K562 (cell line): ENCODE data around the gene CARD11. TPM values are rescaled to one million over a fixed set of nuclear protein-coding genes. Genes with fewer than 3 reads are reported as not detected.
A peak's percentile ranks its signal among the peaks of the same experiment; 100 is the strongest.

ENCODE experiments used
- ATAC-seq: fragments of 200-7000 bp; cut with Tn5 transposase; 3 replicates; pipeline ENCODE4 v1.9.1; 2020; ENCODE audit warnings: moderate library complexity
- BruUV-seq: library from RNA; stranded (reverse); fragments of 400-500 nt; replicated peaks from 2 replicates; lab custom pipeline; 2021; lab: Mats Ljungman, UMichigan
- CTCF ChIA-PET: fragments of 300-600 bp; formaldehyde crosslinking; extraction: SDS; loops from one replicate; lab custom pipeline; 2021; ENCODE audit warnings: low intra/inter-chr PET ratio; lab: Yijun Ruan, JAX
- POLR2A ChIA-PET: fragments of 300-600, 350-650 bp; sonication (Branson Sonifier 250); formaldehyde crosslinking; extraction: SDS; loops from one replicate; lab custom pipeline; 2021; ENCODE audit warnings: antibody characterized with exemption, inconsistent platforms; lab: Yijun Ruan, JAX
- DNase-seq, 4 experiments: peaks; one replicate each; pipeline versions ENCODE4 v3.0.0 to v3.0.0-alpha.2; 2011 to 2018; ENCODE audit warnings: low spot score in 3 of 4, mixed read lengths in 3 of 4; ENCODE audit errors: extremely low read depth in 1 of 4
- FAIRE-seq: peaks from 2 replicates; lab custom pipeline; 2011; peaks lifted over from hg19 to GRCh38; lab: Jason Lieb, UNC
- H2AFZ ChIP-seq: 2 replicates; pipeline ENCODE4 v1.6.0; 2011; ENCODE audit warnings: low read depth, low read length, control low read depth, inconsistent platforms
- H3K27ac ChIP-seq: fragments of 200-600 bp; 3 replicates; pipeline ENCODE4 v1.8.0; 2011; ENCODE audit warnings: low read depth, mild to moderate bottlenecking, control low read depth, inconsistent platforms, low read length, moderate library complexity, mixed read lengths; ENCODE audit errors: extremely low read depth
- H3K27me3 ChIP-seq, 2 experiments: fragments of 300-600 bp in 1 of 2; 2 replicates in 1 of 2; 3 replicates in 1 of 2; pipeline versions ENCODE4 v1.6.0 to v1.8.0; 2011; ENCODE audit warnings: inconsistent platforms in 2 of 2, low read length in 2 of 2, mild to moderate bottlenecking in 1 of 2, mixed read lengths in 1 of 2, moderate library complexity in 1 of 2; ENCODE audit not compliant: control insufficient read depth in 2 of 2, insufficient read depth in 2 of 2
- H3K36me3 ChIP-seq: fragments of 300-600 bp; 3 replicates; pipeline ENCODE4 v1.8.0; 2011; ENCODE audit warnings: mild to moderate bottlenecking, low read length, inconsistent platforms; ENCODE audit not compliant: control insufficient read depth, insufficient read depth
- H3K4me1 ChIP-seq, 2 experiments: fragments of 200-600 bp in 1 of 2; replicated peaks in 1 of 2; 2 replicates in 1 of 2; 3 replicates in 1 of 2; pipeline versions ENCODE4 v1.5.1 to v1.8.0; 2011; ENCODE audit warnings: inconsistent platforms in 2 of 2, low read length in 2 of 2, mild to moderate bottlenecking in 1 of 2, mixed read lengths in 1 of 2, moderate library complexity in 1 of 2; ENCODE audit not compliant: control insufficient read depth in 2 of 2, insufficient read depth in 2 of 2
- H3K4me2 ChIP-seq: 2 replicates; pipeline ENCODE4 v1.6.1; 2011; ENCODE audit warnings: low read length, control low read depth, inconsistent platforms, mixed read lengths; ENCODE audit not compliant: insufficient read depth
- H3K4me3 ChIP-seq: fragments of 200-600 bp; sonication (generic), shearing (Covaris generic); 2 replicates; pipeline ENCODE4 v1.5.1; 2016; ENCODE audit warnings: control low read depth, inconsistent platforms
- H3K79me2 ChIP-seq: fragments of 200-600 bp; 3 replicates; pipeline ENCODE4 v1.8.0; 2011; ENCODE audit warnings: low read length, inconsistent platforms; ENCODE audit not compliant: control insufficient read depth, insufficient read depth
- H3K9ac ChIP-seq, 2 experiments: 2 replicates each; pipeline versions ENCODE4 v1.6.0 to v1.6.1; 2011; ENCODE audit warnings: low read depth in 2 of 2, low read length in 2 of 2, control low read depth in 1 of 2, inconsistent platforms in 1 of 2, mild to moderate bottlenecking in 1 of 2, mixed read lengths in 1 of 2; ENCODE audit not compliant: insufficient read depth in 1 of 2
- H3K9me1 ChIP-seq: one replicate; pipeline ENCODE4 v1.6.0; 2011; ENCODE audit warnings: inconsistent platforms, mild to moderate bottlenecking, low read length, moderate library complexity; ENCODE audit not compliant: control insufficient read depth, insufficient read depth
- H3K9me3 ChIP-seq: replicated peaks from 2 replicates; pipeline ENCODE4 v1.5.1; 2011; ENCODE audit warnings: low read depth, low read length, inconsistent platforms; ENCODE audit not compliant: control insufficient read depth, insufficient read depth
- H4K20me1 ChIP-seq: replicated peaks from 2 replicates; pipeline ENCODE4 v1.6.1; 2011; ENCODE audit warnings: low read length, inconsistent platforms, mixed read lengths; ENCODE audit not compliant: control insufficient read depth, insufficient read depth
- NFE2 ChIP-seq: IDR thresholded peaks from 2 replicates; pipeline ENCODE4 v1.6.1; 2014; ENCODE audit warnings: antibody characterized with exemption, low read depth
- RCOR1 ChIP-seq, 2 experiments: IDR thresholded peaks; 2 replicates each; pipeline ENCODE4 v1.6.1; 2012; ENCODE audit warnings: low read depth in 2 of 2, low read length in 2 of 2, borderline replicate concordance in 1 of 2, improper control_type of control experiment in 1 of 2
- ZFX ChIP-seq: sonication (generic); formaldehyde crosslinking; IDR thresholded peaks from 2 replicates; pipeline ENCODE4 v1.8.0; 2022; ENCODE audit warnings: mild to moderate bottlenecking, missing genetic modification reagents, moderate library complexity
- WGBS: fragments of 100-300 bp; shearing (Covaris generic); methylation state at CpG from one replicate; pipeline ENCODE4 v1.1.6; 2016; ENCODE audit warnings: low coverage, mixed read lengths; ENCODE audit not compliant: insufficient coverage; ENCODE audit errors: missing lambda C conversion rate; 5-methylcytosine and 5-hydroxymethylcytosine counted together
- in situ Hi-C: fragments of 300-500 bp; cut with MboI; formaldehyde crosslinking; loops from 4 replicates; pipeline ENCODE4 v1.15.0; 2018; ENCODE audit warnings: inconsistent platforms, mixed read lengths
- intact Hi-C: fragments of 100-400 bp; cut with micrococcal nuclease; formaldehyde crosslinking; loops from 2 replicates; pipeline ENCODE4 v1.14.2; 2022
- polyA plus RNA-seq, 8 experiments: library from polyadenylated mRNA; depleted of rRNA in 4 of 8; stranded (reverse) in 5 of 8; unstranded in 3 of 8; fragments of >200 nt; fragmentation: Nextera tagmentation in 2 of 8; fragmentation: Illumina TruSeq in 1 of 8; extraction: Ambion mirVana in 2 of 8; extraction: Trizol in 1 of 8; gene quantifications; 2 replicates each; pipeline versions ENCODE4 v1.2.1 to v1.2.3, GENCODE V29; 2011 to 2014; ENCODE audit warnings: inconsistent platforms in 1 of 8, missing spikeins in 1 of 8
- total RNA-seq, 7 experiments: library from RNA; depleted of rRNA in 6 of 7; stranded (reverse); fragments of >200 nt in 6 of 7; fragmentation: Illumina TruSeq in 2 of 7; extraction: Trizol in 2 of 7; gene quantifications; 2 replicates each; pipeline versions ENCODE4 v1.2.1 to v1.2.3, GENCODE V29; 2011 to 2021; ENCODE audit warnings: low replicate concordance in 1 of 7
- TF ChIP-seq, protein P1 (sequence below): sonication (generic); IDR thresholded peaks from 2 replicates; pipeline ENCODE4 v1.6.1; 2016

Gene CARD11
- total and polyA plus RNA-seq, 9 of the 15 experiments (the other 6 are each of a cell fraction or from before 2014, with no cell fraction given) = 0.07 to 12.8 (median 5.7) TPM

DNA sequence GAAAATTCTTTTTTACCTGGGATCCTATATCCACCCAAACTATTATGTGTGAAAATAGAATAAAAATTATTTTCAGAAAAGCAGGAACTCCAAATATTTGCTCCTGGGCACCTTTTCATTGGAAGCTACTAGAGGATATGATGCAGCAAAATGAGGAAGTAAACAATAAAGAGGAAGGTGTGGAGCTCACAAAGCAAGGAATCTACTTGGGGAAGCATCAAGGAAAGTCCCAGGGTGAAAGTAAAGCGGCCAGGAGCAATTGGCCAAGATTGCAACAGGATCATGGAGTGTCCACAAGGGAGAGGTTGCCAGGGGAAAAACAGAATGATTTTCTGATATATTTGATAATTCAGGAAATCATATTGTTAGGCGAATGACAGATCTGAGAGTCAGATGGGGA lies 80.8 kb downstream of the CARD11 start:
- no peaks in the 10 kb centered on the region for H3K27me3 ChIP-seq
- DNase-seq (no peak), FAIRE-seq (no peak), ATAC-seq (no peak)
- peaks cover 20 to 27% of the 10 kb centered on the region in 2 experiments for H3K4me1 ChIP-seq
- no TSS peak for BruUV-seq
- ChIA-PET POLR2A (no interaction called here), CTCF (no interaction called here)
- no peaks in the 10 kb centered on the region for H3K79me2 ChIP-seq
- no peaks in the 10 kb centered on the region for H3K9me1 ChIP-seq
- TF ChIP-seq NFE2 = peak; percentile 53
- TF ChIP-seq RCOR1 (IDR thresholded peaks at IDR 0.05; ENCODE audit: borderline replicate concordance in 1 of 2, low read depth in 2 of 2, low read length in 2 of 2) = 0 out of 4 replicates have a peak, but pooled peaks of 1 of the 2 experiments have one; percentile 7
- no peak for TF ChIP-seq ZFX (CRISPR knock-in tag)
- TF ChIP-seq, protein P1, sequence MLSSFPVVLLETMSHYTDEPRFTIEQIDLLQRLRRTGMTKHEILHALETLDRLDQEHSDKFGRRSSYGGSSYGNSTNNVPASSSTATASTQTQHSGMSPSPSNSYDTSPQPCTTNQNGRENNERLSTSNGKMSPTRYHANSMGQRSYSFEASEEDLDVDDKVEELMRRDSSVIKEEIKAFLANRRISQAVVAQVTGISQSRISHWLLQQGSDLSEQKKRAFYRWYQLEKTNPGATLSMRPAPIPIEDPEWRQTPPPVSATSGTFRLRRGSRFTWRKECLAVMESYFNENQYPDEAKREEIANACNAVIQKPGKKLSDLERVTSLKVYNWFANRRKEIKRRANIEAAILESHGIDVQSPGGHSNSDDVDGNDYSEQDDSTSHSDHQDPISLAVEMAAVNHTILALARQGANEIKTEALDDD = no peak
- WGBS = 55% methylated on average over 2 of the region's 2 CpGs
- intact Hi-C loops = no loop called here
- no peaks in the 10 kb centered on the region for H4K20me1 ChIP-seq
- H2AFZ ChIP-seq = no peak overlapping the region; the same call in 1 of the 2 replicates
- H3K4me3 ChIP-seq = no peak overlapping the region
- H3K9me3 ChIP-seq = peaks cover 8% of the 10 kb centered on the region
- no peak overlapping the region for H3K27ac ChIP-seq
- in situ Hi-C loops = no loop called here
- no peak overlapping the region for H3K9ac ChIP-seq
- no peaks in the 10 kb centered on the region for H3K36me3 ChIP-seq
- no peak overlapping the region for H3K4me2 ChIP-seq
